Fibroblast of villous mesenchyme (primary cell): ENCODE measurements around the gene LTB. TPM values are rescaled to one million over a fixed set of nuclear protein-coding genes. Genes with fewer than 3 reads are reported as not detected.

Experiments
- DNase-seq: peaks from one replicate; pipeline ENCODE4 v3.0.0-alpha.2; 2010; ENCODE audit warnings: low read depth
- H3K4me3 ChIP-seq: 2 replicates; pipeline ENCODE4 v1.5.1; 2011; ENCODE audit warnings: low read depth, mild to moderate bottlenecking, low read length
- total RNA-seq: library from RNA; depleted of rRNA; stranded (reverse); fragments of >200 nt; gene quantifications from 2 replicates; pipeline ENCODE4 v1.2.3, GENCODE V29; 2012
- TF ChIP-seq, protein P1 (sequence below): IDR thresholded peaks from 2 replicates; pipeline ENCODE4 v1.5.1; 2012; ENCODE audit warnings: low read depth, mild to moderate bottlenecking, low read length; ENCODE audit not compliant: insufficient read depth

Gene LTB
- total RNA-seq, 1 donor: not detected

GRCh38 chr6:31569861-31570536, 12.2 kb downstream of the LTB start:
- no peak for DNase-seq
- TF ChIP-seq, protein P1, sequence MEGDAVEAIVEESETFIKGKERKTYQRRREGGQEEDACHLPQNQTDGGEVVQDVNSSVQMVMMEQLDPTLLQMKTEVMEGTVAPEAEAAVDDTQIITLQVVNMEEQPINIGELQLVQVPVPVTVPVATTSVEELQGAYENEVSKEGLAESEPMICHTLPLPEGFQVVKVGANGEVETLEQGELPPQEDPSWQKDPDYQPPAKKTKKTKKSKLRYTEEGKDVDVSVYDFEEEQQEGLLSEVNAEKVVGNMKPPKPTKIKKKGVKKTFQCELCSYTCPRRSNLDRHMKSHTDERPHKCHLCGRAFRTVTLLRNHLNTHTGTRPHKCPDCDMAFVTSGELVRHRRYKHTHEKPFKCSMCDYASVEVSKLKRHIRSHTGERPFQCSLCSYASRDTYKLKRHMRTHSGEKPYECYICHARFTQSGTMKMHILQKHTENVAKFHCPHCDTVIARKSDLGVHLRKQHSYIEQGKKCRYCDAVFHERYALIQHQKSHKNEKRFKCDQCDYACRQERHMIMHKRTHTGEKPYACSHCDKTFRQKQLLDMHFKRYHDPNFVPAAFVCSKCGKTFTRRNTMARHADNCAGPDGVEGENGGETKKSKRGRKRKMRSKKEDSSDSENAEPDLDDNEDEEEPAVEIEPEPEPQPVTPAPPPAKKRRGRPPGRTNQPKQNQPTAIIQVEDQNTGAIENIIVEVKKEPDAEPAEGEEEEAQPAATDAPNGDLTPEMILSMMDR: no peak
- H3K4me3 ChIP-seq: no peak overlapping the region

- TF ChIP-seq, protein P1: no peak
- H3K4me3 ChIP-seq: no peak overlapping the region
- DNase-seq: no peak
Observed at GRCh38 chr6:31568537-31568961, 13.7 kb downstream of the LTB start.

DNA sequence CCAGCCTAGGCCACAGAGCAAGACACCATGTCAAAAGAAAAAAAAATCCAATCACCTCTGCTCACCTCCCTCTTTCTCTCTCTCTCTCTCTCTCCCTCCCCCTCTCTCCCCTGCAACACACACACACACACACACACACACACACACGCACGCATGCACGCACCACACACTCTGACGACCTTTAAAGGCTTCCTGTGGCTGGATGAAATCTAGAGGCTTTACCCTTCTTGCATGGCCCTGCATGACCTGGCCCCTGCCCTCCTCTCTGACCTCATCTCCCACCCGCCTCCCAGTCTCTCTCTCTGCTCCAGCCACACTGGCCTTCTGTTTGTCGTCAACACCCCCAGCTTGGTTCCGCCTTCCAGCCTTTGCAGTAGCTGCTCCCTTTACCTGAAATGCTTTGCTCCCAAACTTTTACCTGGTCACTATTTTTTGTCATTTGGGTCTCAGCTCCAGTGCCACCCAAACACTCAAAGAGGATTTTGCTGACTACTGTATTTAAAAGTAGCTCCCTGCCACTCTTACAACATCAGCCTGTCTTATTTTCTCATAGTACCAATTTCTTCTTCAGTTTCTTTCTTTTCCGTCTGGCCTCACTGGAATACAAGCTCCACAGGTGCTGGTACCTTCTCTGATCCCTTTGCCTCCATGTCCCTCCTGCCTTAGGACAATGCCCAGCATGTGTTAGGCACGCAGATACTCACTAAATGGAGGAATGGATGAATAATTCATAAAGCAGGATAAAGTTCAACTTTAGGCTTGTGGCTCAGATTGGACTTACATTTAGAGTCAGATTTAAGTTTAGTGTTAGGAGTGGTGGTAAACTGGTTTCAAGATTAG, 14.5 kb downstream of the LTB start:
- TF ChIP-seq, protein P1: no peak
- no peak for DNase-seq
- no peak overlapping the region for H3K4me3 ChIP-seq

DNA sequence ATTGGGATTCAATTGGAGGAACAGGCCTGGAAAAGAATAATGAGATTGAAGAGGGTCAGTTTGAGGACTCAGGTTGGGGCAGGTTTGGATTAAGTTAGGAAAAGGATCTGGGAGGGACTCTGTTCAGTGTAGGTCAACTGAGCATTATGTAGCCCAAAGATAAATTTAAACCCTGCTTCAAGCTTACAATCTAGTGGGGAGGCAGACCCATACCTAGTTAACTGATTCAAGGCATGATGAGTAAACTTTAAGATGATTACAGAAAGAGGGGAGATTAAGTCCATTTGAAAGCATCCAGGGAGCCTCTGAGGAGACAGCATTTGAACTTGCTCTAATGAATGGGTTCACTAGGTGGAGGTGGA, 21.5 kb downstream of the LTB start:
- no peak overlapping the region for H3K4me3 ChIP-seq
- TF ChIP-seq, protein P1: no peak

GRCh38 chr6:31559958-31560696, 22.1 kb downstream of the LTB start:
- no peak overlapping the region for H3K4me3 ChIP-seq
- peak; percentile 81 for DNase-seq

More for the DNA sequence above, 21.5 kb downstream of the LTB start:
- no peak for DNase-seq

GRCh38 chr6:31559606-31559957, 22.6 kb downstream of the LTB start:
- TF ChIP-seq, protein P1: no peak
- DNase-seq: no peak
- no peak overlapping the region for H3K4me3 ChIP-seq

More at GRCh38 chr6:31559958-31560696, 22.1 kb downstream of the LTB start:
- TF ChIP-seq, protein P1: no peak
